H1 (cell line): ENCODE measurements around the gene CA7. TPM values are rescaled to one million over a fixed set of nuclear protein-coding genes. Genes with fewer than 3 reads are reported as not detected.

Experiments
- CTCF ChIA-PET: fragments of 300-600 bp; sonication (Branson Sonifier 250); formaldehyde crosslinking; loops from one replicate; lab custom pipeline; 2021; ENCODE audit not compliant: partially characterized antibody; lab: Charles Lee
- POLR2A ChIA-PET: fragments of 300-600 bp; sonication (Branson Sonifier 250); formaldehyde crosslinking; loops from one replicate; lab custom pipeline; 2021; ENCODE audit warnings: inconsistent platforms; ENCODE audit not compliant: partially characterized antibody; lab: Charles Lee
- DNase-seq, 2 experiments: peaks; one replicate each; pipeline versions ENCODE4 v3.0.0 to v3.0.0-alpha.2; 2010 to 2022; ENCODE audit warnings: low spot score in 2 of 2, low read depth in 1 of 2, mixed read lengths in 1 of 2
- FAIRE-seq: peaks from 2 replicates; lab custom pipeline; 2011; peaks lifted over from hg19 to GRCh38; lab: Jason Lieb, UNC
- H2AFZ ChIP-seq: 2 replicates; pipeline ENCODE4 v1.8.1; 2012; ENCODE audit warnings: low read length, inconsistent platforms
- H2AK5ac ChIP-seq: 2 replicates; pipeline ENCODE4 v1.6.1; 2013; ENCODE audit warnings: low read depth, low read length
- H2BK120ac ChIP-seq: replicated peaks from 2 replicates; pipeline ENCODE3; 2013; ENCODE audit warnings: low read depth, low read length, inconsistent platforms
- H2BK12ac ChIP-seq: 2 replicates; pipeline ENCODE4 v1.6.1; 2013; ENCODE audit warnings: low read depth, low read length
- H2BK15ac ChIP-seq: 2 replicates; pipeline ENCODE4 v1.6.1; 2013; ENCODE audit warnings: low read length
- H2BK20ac ChIP-seq: 2 replicates; pipeline ENCODE4 v1.6.1; 2013; ENCODE audit warnings: low read length
- H2BK5ac ChIP-seq: 2 replicates; pipeline ENCODE4 v1.6.1; 2013; ENCODE audit warnings: low read depth, low read length
- H3K14ac ChIP-seq: 2 replicates; pipeline ENCODE4 v1.6.1; 2013; ENCODE audit warnings: inconsistent platforms; ENCODE audit not compliant: insufficient read length
- H3K18ac ChIP-seq: 2 replicates; pipeline ENCODE4 v1.6.1; 2013; ENCODE audit warnings: low read length; ENCODE audit errors: extremely low read depth
- H3K23ac ChIP-seq: 2 replicates; pipeline ENCODE4 v1.6.1; 2013; ENCODE audit warnings: inconsistent platforms; ENCODE audit not compliant: insufficient read length
- H3K23me2 ChIP-seq: 2 replicates; pipeline ENCODE4 v1.6.1; 2013; ENCODE audit warnings: low read depth, low read length
- H3K27ac ChIP-seq: 2 replicates; pipeline ENCODE4 v1.6.1; 2011; ENCODE audit warnings: low read depth, low read length, inconsistent platforms
- H3K27me3 ChIP-seq, 4 experiments: replicated peaks in 1 of 4; 1 replicate in 1 of 4; 2 replicates in 3 of 4; pipeline versions ENCODE4 v1.6.1 to v1.8.1; 2011 to 2013; ENCODE audit warnings: low read length in 3 of 4, mild to moderate bottlenecking in 3 of 4, inconsistent platforms in 2 of 4, mixed read lengths in 2 of 4, moderate library complexity in 1 of 4; ENCODE audit not compliant: control insufficient read depth in 3 of 4, insufficient read depth in 3 of 4; ENCODE audit errors: extremely low read depth in 1 of 4
- H3K36me3 ChIP-seq, 4 experiments: 2 replicates each; pipeline versions ENCODE4 v1.6.1 to v1.8.1; 2011 to 2013; ENCODE audit warnings: mild to moderate bottlenecking in 4 of 4, low read length in 3 of 4, moderate library complexity in 2 of 4, control low read depth in 1 of 4, inconsistent platforms in 1 of 4; ENCODE audit not compliant: insufficient read depth in 4 of 4, control insufficient read depth in 2 of 4
- H3K4ac ChIP-seq: replicated peaks from 2 replicates; pipeline ENCODE3; 2013; ENCODE audit warnings: low read length, low read depth, mixed read lengths, inconsistent platforms; ENCODE audit not compliant: insufficient read length
- H3K4me1 ChIP-seq, 4 experiments: replicated peaks in 1 of 4; 1 replicate in 1 of 4; 2 replicates in 3 of 4; pipeline versions ENCODE4 v1.6.1 to v1.8.1; 2011 to 2013; ENCODE audit warnings: low read length in 3 of 4, inconsistent platforms in 2 of 4, mixed read lengths in 1 of 4; ENCODE audit not compliant: insufficient read depth in 4 of 4, control insufficient read depth in 3 of 4
- H3K4me2 ChIP-seq, 2 experiments: 2 replicates each; pipeline versions ENCODE4 v1.6.1 to v1.8.1; 2011 to 2013; ENCODE audit warnings: low read depth in 2 of 2, low read length in 2 of 2, control low read depth in 1 of 2, inconsistent platforms in 1 of 2, mild to moderate bottlenecking in 1 of 2; ENCODE audit not compliant: insufficient read depth in 1 of 2
- H3K4me3 ChIP-seq, 4 experiments: fragments of 200-600, 300-600 bp in 1 of 4; sonication (generic), shearing (Covaris generic), sonication (Bioruptor Twin) in 1 of 4; 2 replicates each; pipeline versions ENCODE4 v1.5.1 to v1.8.1; 2011 to 2016; ENCODE audit warnings: low read length in 4 of 4, low read depth in 3 of 4, control low read depth in 2 of 4, inconsistent platforms in 2 of 4, mild to moderate bottlenecking in 2 of 4, mixed read lengths in 1 of 4, moderate library complexity in 1 of 4; ENCODE audit not compliant: insufficient read depth in 2 of 4; ENCODE audit errors: extremely low read depth in 1 of 4
- H3K56ac ChIP-seq: replicated peaks from 2 replicates; pipeline ENCODE3; 2013; ENCODE audit warnings: low read depth, mild to moderate bottlenecking, mixed read lengths, low read length, inconsistent platforms; ENCODE audit not compliant: insufficient read length
- H3K79me1 ChIP-seq: 2 replicates; pipeline ENCODE4 v1.6.1; 2013; ENCODE audit warnings: low read depth, low read length, control low read depth
- H3K79me2 ChIP-seq, 2 experiments: 2 replicates each; pipeline versions ENCODE4 v1.6.1 to v1.8.1; 2012 to 2013; ENCODE audit warnings: low read length in 2 of 2, mild to moderate bottlenecking in 2 of 2, inconsistent platforms in 1 of 2; ENCODE audit not compliant: insufficient read depth in 2 of 2, control insufficient read depth in 1 of 2
- H3K9ac ChIP-seq, 4 experiments: replicated peaks in 1 of 4; 1 replicate in 1 of 4; 2 replicates in 3 of 4; pipeline versions ENCODE4 v1.6.1 to v1.8.1; 2011 to 2013; ENCODE audit warnings: low read depth in 3 of 4, low read length in 3 of 4, control low read depth in 2 of 4, mild to moderate bottlenecking in 2 of 4, moderate library complexity in 2 of 4, inconsistent platforms in 1 of 4; ENCODE audit errors: extremely low read depth in 1 of 4
- H3K9me3 ChIP-seq, 2 experiments: 2 replicates each; pipeline versions ENCODE4 v1.6.1 to v1.8.1; 2012 to 2013; ENCODE audit warnings: mild to moderate bottlenecking in 2 of 2, moderate library complexity in 2 of 2, control low read depth in 1 of 2, inconsistent platforms in 1 of 2, low read depth in 1 of 2, low read length in 1 of 2, mixed read lengths in 1 of 2; ENCODE audit not compliant: insufficient read depth in 2 of 2
- H4K20me1 ChIP-seq, 2 experiments: replicated peaks in 1 of 2; 2 replicates each; pipeline versions ENCODE3 to v1.8.1; 2011 to 2013; ENCODE audit warnings: inconsistent platforms in 2 of 2, low read length in 2 of 2, mild to moderate bottlenecking in 1 of 2; ENCODE audit not compliant: insufficient read depth in 2 of 2, control insufficient read depth in 1 of 2
- H4K5ac ChIP-seq: 2 replicates; pipeline ENCODE4 v1.6.1; 2013; ENCODE audit warnings: low read length, low read depth, mixed read lengths, inconsistent platforms; ENCODE audit not compliant: insufficient read length
- H4K8ac ChIP-seq: 2 replicates; pipeline ENCODE4 v1.8.0; 2013; ENCODE audit warnings: mild to moderate bottlenecking, moderate library complexity, low read length, inconsistent platforms; ENCODE audit not compliant: insufficient read depth; ENCODE audit errors: extremely low read depth
- H4K91ac ChIP-seq: replicated peaks from 2 replicates; pipeline ENCODE3; 2013; ENCODE audit warnings: low read length, mixed read lengths, inconsistent platforms; ENCODE audit not compliant: insufficient read length
- BRCA1 ChIP-seq: IDR thresholded peaks from 2 replicates; pipeline ENCODE4 v1.6.1; 2012; ENCODE audit warnings: low read depth, low read length, improper control_type of control experiment
- EZH2 ChIP-seq: fragments of 200-600 bp; sonication (generic); IDR thresholded peaks from 2 replicates; pipeline ENCODE4 v1.7.1; 2012; ENCODE audit warnings: low read depth, mild to moderate bottlenecking, moderate library complexity, low read length, inconsistent platforms; ENCODE audit not compliant: severe bottlenecking
- JUN ChIP-seq: IDR thresholded peaks from 2 replicates; pipeline ENCODE4 v1.6.1; 2011; ENCODE audit warnings: low read depth, mild to moderate bottlenecking, improper control_type of control experiment, low read length
- PHF8 ChIP-seq: fragments of 200-600 bp; sonication (generic); conservative IDR thresholded peaks from 2 replicates; pipeline ENCODE4 v1.7.1; 2012; ENCODE audit warnings: low read depth, mild to moderate bottlenecking, inconsistent platforms, low read length, moderate library complexity
- POLR2A ChIP-seq, 2 experiments: IDR thresholded peaks; 1 replicate in 1 of 2; 2 replicates in 1 of 2; pipeline ENCODE4 v1.6.1; 2011; ENCODE audit warnings: low read depth in 2 of 2, low read length in 2 of 2, mild to moderate bottlenecking in 2 of 2; ENCODE audit errors: control extremely low read depth in 1 of 2
- RAD21 ChIP-seq, 2 experiments: IDR thresholded peaks in 1 of 2; conservative IDR thresholded peaks in 1 of 2; 2 replicates each; pipeline ENCODE4 v1.6.1; 2011; ENCODE audit warnings: low read depth in 2 of 2, low read length in 2 of 2, improper control_type of control experiment in 1 of 2, inconsistent platforms in 1 of 2, mild to moderate bottlenecking in 1 of 2, moderate library complexity in 1 of 2
- RFX5 ChIP-seq: IDR thresholded peaks from 2 replicates; pipeline ENCODE4 v1.6.1; 2011; ENCODE audit warnings: low read depth, low read length, improper control_type of control experiment, borderline replicate concordance
- RXRA ChIP-seq: IDR thresholded peaks from 2 replicates; pipeline ENCODE4 v1.6.1; 2011; ENCODE audit warnings: low read depth, mild to moderate bottlenecking, low read length, moderate library complexity; ENCODE audit not compliant: insufficient read depth
- SAP30 ChIP-seq: fragments of 300-600 bp; sonication (generic); IDR thresholded peaks from 2 replicates; pipeline ENCODE4 v1.7.1; 2012; ENCODE audit warnings: low read length, moderate library complexity, mild to moderate bottlenecking, inconsistent platforms; ENCODE audit not compliant: insufficient read depth, insufficient replicate concordance
- ZNF274 ChIP-seq: IDR thresholded peaks from 2 replicates; pipeline ENCODE4 v1.7.0; 2012; ENCODE audit warnings: low read length, borderline replicate concordance; ENCODE audit errors: extremely low read depth
- polyA plus RNA-seq, 7 experiments: library from polyadenylated mRNA; depleted of rRNA in 3 of 7; stranded (reverse) in 5 of 7; unstranded in 2 of 7; fragments of >200 nt in 5 of 7; fragments of 200-250 nt in 2 of 7; gene quantifications; 1 replicate in 5 of 7; 2 replicates in 1 of 7; 4 replicates in 1 of 7; pipeline versions ENCODE4 v1.2.1 to v1.2.3, GENCODE V29; 2011 to 2013; ENCODE audit warnings: missing spikeins in 2 of 7, mixed read lengths in 2 of 7
- total RNA-seq: library from RNA; stranded (reverse); fragmentation: NEBNext Ultra II Directional; extraction: Animal tissue kit (Norgen Biotek cat#: 25700); gene quantifications from 2 replicates; pipeline ENCODE4 v1.2.1, GENCODE V29; 2021

Gene CA7
- total and polyA plus RNA-seq, 2 of the 8 experiments (the other 6 are each of a cell fraction or from before 2014, with no cell fraction given), result 1.7 to 2.7 TPM

DNA sequence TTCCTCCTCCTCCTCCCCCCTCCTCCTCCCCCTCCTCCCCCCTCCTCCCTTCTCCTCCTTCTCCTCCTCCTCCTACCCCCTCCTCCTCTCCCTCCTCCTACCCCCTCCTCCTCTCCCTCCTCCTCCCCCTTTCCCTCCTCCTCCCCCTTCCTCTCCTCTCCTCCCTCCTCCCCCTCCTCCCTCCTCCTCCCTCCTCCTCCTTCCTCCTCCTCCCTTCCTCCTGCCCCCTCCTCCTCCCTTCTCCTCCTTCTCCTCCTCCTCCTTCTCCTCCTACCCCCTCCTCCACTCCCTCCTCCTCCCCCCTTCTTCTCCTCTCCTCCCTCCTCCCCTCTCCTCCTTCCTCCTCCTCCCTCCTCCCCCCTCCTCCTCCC lies 29.5 kb downstream of the CA7 start:
- Histone ChIP-seq H3K4ac (no peak overlapping the region), H2BK20ac (no peak overlapping the region), H3K79me2 (no peaks in the 10 kb centered on the region), H3K14ac (no peak overlapping the region), H4K20me1 (no peaks in the 10 kb centered on the region), H3K9me3 (no peaks in the 10 kb centered on the region), H3K4me3 (no peak overlapping the region), H3K18ac (no peak overlapping the region), H4K8ac (no peak overlapping the region), H3K4me2 (peak overlapping the region in 1 of 2 experiments; percentile 15; a peak in 1 of 4 replicates), H2AK5ac (no peak overlapping the region), H2AFZ (no peak overlapping the region), H2BK120ac (no peak overlapping the region), H2BK15ac (no peak overlapping the region), H3K27ac (no peak overlapping the region), H3K9ac (no peak overlapping the region), H3K56ac (no peak overlapping the region), H3K36me3 (no peaks in the 10 kb centered on the region), H2BK5ac (no peak overlapping the region), H3K23ac (no peak overlapping the region), H4K5ac (no peak overlapping the region), H4K91ac (no peak overlapping the region), H2BK12ac (no peak overlapping the region), H3K79me1 (no peaks in the 10 kb centered on the region), H3K23me2 (no peaks in the 10 kb centered on the region), H3K4me1 (peaks cover 0 to 6% (median 2%) of the 10 kb centered on the region in 4 experiments; a peak in 4 of 7 replicates), H3K27me3 (no peaks in the 10 kb centered on the region; a peak in 1 of 7 replicates)
- FAIRE-seq (no peak), DNase-seq (no peak)
- CTCF ChIA-PET, result interaction anchor here (0.7 to 2.0 kb wide), 14 partner anchors 14 to 469 kb away, joined by 3 to 14 read pairs (median 4); no protein-coding TSS in a partner anchor
- no peak for TF ChIP-seq BRCA1
- no peak for TF ChIP-seq RAD21 (IDR thresholded peaks at IDR 0.05 in 1 of 2, conservative IDR thresholded peaks at IDR 0.05 in 1 of 2; ENCODE audit: low read depth in 2 of 2, low read length in 2 of 2)
- TF ChIP-seq EZH2, result no peak
- no peak for TF ChIP-seq JUN
- no peak for TF ChIP-seq PHF8
- no peak for TF ChIP-seq SAP30
- TF ChIP-seq RFX5, result no peak
- no peak for TF ChIP-seq POLR2A (IDR thresholded peaks at IDR 0.05; ENCODE audit: control extremely low read depth in 1 of 2, low read depth in 2 of 2, low read length in 2 of 2)
- no peak for TF ChIP-seq ZNF274
- no peak for TF ChIP-seq RXRA
- POLR2A ChIA-PET, result interaction anchor here (0.7 to 1.6 kb wide), 4 partner anchors 8 to 122 kb away, joined by 3 to 7 read pairs (median 4); partner anchors contain the start of gene DYNC1LI2
